Measurements from ENCODE around the gene KAT6B. TPM values are rescaled to one million over a fixed set of nuclear protein-coding genes. Genes with fewer than 3 reads are reported as not detected.
A peak's percentile ranks its signal among the peaks of the same experiment; 100 is the strongest.

KAT6B gene
- total and polyA plus RNA-seq, 4 donors, result 5.0 to 161 (median 21.0) TPM

DNA sequence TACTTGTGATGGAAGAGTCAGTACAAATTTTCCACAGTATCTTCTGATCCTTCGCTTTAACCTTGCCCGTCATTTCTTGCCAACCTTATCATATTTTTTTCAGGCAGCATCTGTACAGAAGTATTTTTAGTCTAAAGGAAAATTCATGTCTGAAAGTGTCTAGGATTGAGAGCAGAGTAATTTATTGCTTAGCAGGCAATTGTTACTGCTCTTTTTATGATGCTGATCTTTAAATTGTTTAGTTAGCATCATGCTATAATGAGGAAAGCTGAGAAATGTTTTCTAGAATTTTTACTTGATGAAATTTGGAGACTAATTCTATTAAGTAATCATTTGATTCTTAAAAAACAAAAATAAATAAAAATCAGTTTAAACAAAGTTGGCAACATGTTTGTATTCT lies 20.6 kb downstream of the KAT6B start:
- H3K9me3 ChIP-seq (ENCODE audit: control insufficient read depth in 4 of 4, insufficient read depth in 3 of 4, low read length in 3 of 4), result no peaks in the 10 kb centered on the region
- DNase-seq (no peak), ATAC-seq (ENCODE audit: insufficient read depth, low FRiP score) (no peak)
- TF ChIP-seq, protein P1, sequence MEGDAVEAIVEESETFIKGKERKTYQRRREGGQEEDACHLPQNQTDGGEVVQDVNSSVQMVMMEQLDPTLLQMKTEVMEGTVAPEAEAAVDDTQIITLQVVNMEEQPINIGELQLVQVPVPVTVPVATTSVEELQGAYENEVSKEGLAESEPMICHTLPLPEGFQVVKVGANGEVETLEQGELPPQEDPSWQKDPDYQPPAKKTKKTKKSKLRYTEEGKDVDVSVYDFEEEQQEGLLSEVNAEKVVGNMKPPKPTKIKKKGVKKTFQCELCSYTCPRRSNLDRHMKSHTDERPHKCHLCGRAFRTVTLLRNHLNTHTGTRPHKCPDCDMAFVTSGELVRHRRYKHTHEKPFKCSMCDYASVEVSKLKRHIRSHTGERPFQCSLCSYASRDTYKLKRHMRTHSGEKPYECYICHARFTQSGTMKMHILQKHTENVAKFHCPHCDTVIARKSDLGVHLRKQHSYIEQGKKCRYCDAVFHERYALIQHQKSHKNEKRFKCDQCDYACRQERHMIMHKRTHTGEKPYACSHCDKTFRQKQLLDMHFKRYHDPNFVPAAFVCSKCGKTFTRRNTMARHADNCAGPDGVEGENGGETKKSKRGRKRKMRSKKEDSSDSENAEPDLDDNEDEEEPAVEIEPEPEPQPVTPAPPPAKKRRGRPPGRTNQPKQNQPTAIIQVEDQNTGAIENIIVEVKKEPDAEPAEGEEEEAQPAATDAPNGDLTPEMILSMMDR (IDR thresholded peaks at IDR 0.05; ENCODE audit: control extremely low read depth, extremely low read depth), result no peak
- H3K4me3 ChIP-seq, result no peak overlapping the region
- WGBS, 2 donors, result 89 to 95% methylated on average over 2 of the region's 2 CpGs
- peak overlapping the region in 1 of 2 donors; percentile 53 for H3K27ac ChIP-seq (ENCODE audit: low read depth in 1 of 2, low read length in 1 of 2)
- H3K27me3 ChIP-seq (ENCODE audit: control insufficient read depth in 3 of 3, insufficient read depth in 3 of 3, low read length in 2 of 3), result no peaks in the 10 kb centered on the region
- H3K9ac ChIP-seq (ENCODE audit: insufficient read depth in 1 of 2, low read length in 2 of 2), result no peak overlapping the region
- H3K4me1 ChIP-seq (ENCODE audit: control insufficient read depth in 5 of 5, insufficient read depth in 5 of 5, low read length in 5 of 5), result peaks cover 0 to 14% (median 5%) of the 10 kb centered on the region in 5 donors
- H3K36me3 ChIP-seq (ENCODE audit: control insufficient read depth in 4 of 4, insufficient read depth in 4 of 4, low read length in 4 of 4), result peaks cover 3 to 9% (median 5%) of the 10 kb centered on the region in 4 donors

DNA sequence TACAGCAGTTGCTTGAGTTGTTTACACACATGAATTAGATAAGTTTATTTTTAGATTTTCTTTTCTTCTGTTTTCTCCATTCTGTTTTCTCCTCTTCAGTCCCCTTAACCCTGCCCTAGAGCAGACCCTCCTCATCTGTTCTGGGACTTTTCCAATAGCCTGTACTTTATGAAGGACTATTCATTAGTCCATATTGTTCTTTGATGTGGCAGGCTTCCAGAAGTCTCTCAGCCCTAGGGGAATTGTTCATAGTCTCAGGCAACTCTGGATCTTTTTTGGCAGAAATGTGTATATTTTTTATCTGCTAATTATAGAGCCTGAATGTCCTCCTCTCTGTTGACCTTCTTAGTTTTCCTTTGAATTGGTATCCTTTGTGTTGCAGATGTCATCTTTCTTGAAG lies 25.4 kb downstream of the KAT6B start:
- peak overlapping the region in 1 of 2 donors; percentile 38 for H3K9ac ChIP-seq (ENCODE audit: insufficient read depth in 1 of 2, low read length in 2 of 2)
- H3K9me3 ChIP-seq (ENCODE audit: control insufficient read depth in 4 of 4, insufficient read depth in 3 of 4, low read length in 3 of 4), result no peaks in the 10 kb centered on the region
- peaks cover 0 to 3% (median 0%) of the 10 kb centered on the region in 4 donors for H3K36me3 ChIP-seq (ENCODE audit: control insufficient read depth in 4 of 4, insufficient read depth in 4 of 4, low read length in 4 of 4)
- peaks cover 4 to 41% (median 21%) of the 10 kb centered on the region in 5 donors for H3K4me1 ChIP-seq (ENCODE audit: control insufficient read depth in 5 of 5, insufficient read depth in 5 of 5, low read length in 5 of 5)
- ATAC-seq (ENCODE audit: insufficient read depth, low FRiP score) (no peak), DNase-seq (peak in 2 of 3 donors; percentile 33 to 55)
- no peaks in the 10 kb centered on the region for H3K27me3 ChIP-seq (ENCODE audit: control insufficient read depth in 3 of 3, insufficient read depth in 3 of 3, low read length in 2 of 3)
- peak overlapping the region in 1 of 2 donors; percentile 74 for H3K27ac ChIP-seq (ENCODE audit: low read depth in 1 of 2, low read length in 1 of 2)
- no peak overlapping the region for H3K4me3 ChIP-seq
- TF ChIP-seq, protein P1 (IDR thresholded peaks at IDR 0.05; ENCODE audit: control extremely low read depth, extremely low read depth), result no peak

DNA sequence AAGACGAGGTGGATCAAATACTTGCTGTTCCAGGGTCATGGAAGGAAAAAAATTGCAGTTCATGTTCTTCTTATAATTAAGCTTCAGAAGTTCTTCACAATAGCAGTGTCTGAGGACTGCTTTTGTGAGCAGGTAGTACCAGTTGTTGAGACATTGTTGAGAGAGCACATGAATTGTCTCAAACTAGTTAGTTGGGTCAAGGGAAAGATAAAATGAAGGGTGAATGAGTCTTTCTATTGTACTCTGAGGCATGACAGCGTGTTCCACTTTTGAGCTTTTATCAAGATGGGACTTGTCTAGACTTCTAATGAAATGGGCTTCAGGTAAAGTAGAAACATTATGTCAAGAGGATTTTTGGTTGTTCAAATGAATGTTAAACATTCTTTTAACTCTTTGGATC lies 26.0 kb downstream of the KAT6B start:
- H3K27me3 ChIP-seq (ENCODE audit: control insufficient read depth in 3 of 3, insufficient read depth in 3 of 3, low read length in 2 of 3), result no peaks in the 10 kb centered on the region
- H3K9ac ChIP-seq (ENCODE audit: insufficient read depth in 1 of 2, low read length in 2 of 2), result no peak overlapping the region
- TF ChIP-seq, protein P1 (IDR thresholded peaks at IDR 0.05; ENCODE audit: control extremely low read depth, extremely low read depth), result no peak
- no peak for ATAC-seq (ENCODE audit: insufficient read depth, low FRiP score)
- no peak for DNase-seq
- no peak overlapping the region for H3K4me3 ChIP-seq
- peak overlapping the region in 1 of 2 donors; percentile 74 for H3K27ac ChIP-seq (ENCODE audit: low read depth in 1 of 2, low read length in 1 of 2)
- WGBS, 2 donors, result 85 to 87% methylated on average over 2 of the region's 2 CpGs
- H3K4me1 ChIP-seq (ENCODE audit: control insufficient read depth in 5 of 5, insufficient read depth in 5 of 5, low read length in 5 of 5), result peaks cover 4 to 41% (median 21%) of the 10 kb centered on the region in 5 donors
- H3K36me3 ChIP-seq (ENCODE audit: control insufficient read depth in 4 of 4, insufficient read depth in 4 of 4, low read length in 4 of 4), result peaks cover 0 to 3% (median 0%) of the 10 kb centered on the region in 4 donors
- H3K9me3 ChIP-seq (ENCODE audit: control insufficient read depth in 4 of 4, insufficient read depth in 3 of 4, low read length in 3 of 4), result no peaks in the 10 kb centered on the region

DNA sequence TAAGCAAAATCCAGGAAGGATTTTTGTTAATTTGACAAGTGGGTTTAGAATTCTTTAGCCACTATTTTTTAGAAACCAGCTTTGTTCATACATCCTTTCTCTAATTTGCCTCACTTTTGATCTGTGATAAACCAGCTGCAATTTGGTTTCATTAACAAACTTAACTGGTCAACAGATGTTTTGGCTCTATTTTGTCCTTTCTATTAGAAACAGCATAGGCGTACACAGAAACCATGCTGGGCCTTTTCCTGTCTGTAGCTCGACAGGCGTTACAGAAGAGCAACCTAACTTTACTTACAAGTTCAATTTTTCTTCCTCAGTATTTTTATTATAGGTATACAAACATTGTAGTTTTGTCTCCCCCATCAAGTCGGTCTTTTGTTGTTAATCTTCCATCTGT lies 28.2 kb downstream of the KAT6B start:
- DNase-seq (peak in 1 of 3 donors; percentile 44), ATAC-seq (ENCODE audit: insufficient read depth, low FRiP score) (no peak)
- no peak overlapping the region for H3K9ac ChIP-seq (ENCODE audit: insufficient read depth in 1 of 2, low read length in 2 of 2)
- TF ChIP-seq, protein P1 (IDR thresholded peaks at IDR 0.05; ENCODE audit: control extremely low read depth, extremely low read depth), result no peak
- H3K27me3 ChIP-seq (ENCODE audit: control insufficient read depth in 3 of 3, insufficient read depth in 3 of 3, low read length in 2 of 3), result no peaks in the 10 kb centered on the region
- WGBS, 2 donors, result 30 to 34% methylated on average over 4 of the region's 4 CpGs
- peak overlapping the region in 1 of 2 donors; percentile 3 for H3K27ac ChIP-seq (ENCODE audit: low read depth in 1 of 2, low read length in 1 of 2)
- no peaks in the 10 kb centered on the region for H3K9me3 ChIP-seq (ENCODE audit: control insufficient read depth in 4 of 4, insufficient read depth in 3 of 4, low read length in 3 of 4)
- H3K36me3 ChIP-seq (ENCODE audit: control insufficient read depth in 4 of 4, insufficient read depth in 4 of 4, low read length in 4 of 4), result peaks cover 0 to 3% (median 0%) of the 10 kb centered on the region in 4 donors
- H3K4me1 ChIP-seq (ENCODE audit: control insufficient read depth in 5 of 5, insufficient read depth in 5 of 5, low read length in 5 of 5), result peaks cover 4 to 41% (median 21%) of the 10 kb centered on the region in 5 donors
- H3K4me3 ChIP-seq, result no peak overlapping the region

Measured in lung (tissue), 12 donors.